Measurements from ENCODE around the gene GFM2.

The GFM2 gene

DNA sequence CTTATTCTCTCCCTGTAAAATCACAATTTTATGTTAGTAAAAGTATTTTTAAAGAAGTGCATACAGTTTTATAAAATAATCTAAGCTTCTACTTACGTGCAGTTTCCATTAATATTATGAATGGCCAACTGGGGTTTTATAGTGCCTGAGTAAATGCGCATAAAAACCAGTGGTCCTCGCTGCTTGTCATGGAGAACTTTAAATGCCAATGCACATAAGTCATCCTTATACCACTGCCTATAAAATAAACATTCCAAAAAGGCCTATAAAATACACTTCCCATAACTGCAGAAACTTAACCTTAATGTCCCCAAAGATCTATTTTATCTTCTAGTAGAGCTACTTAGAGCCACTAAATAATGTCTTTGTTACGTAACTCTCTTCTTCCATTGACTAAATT, 28.5 kb downstream of the GFM2 start:
- no peaks in the 10 kb centered on the region for H3K4me1 Mint-ChIP-seq
- no peaks in the 10 kb centered on the region for H3K27me3 Mint-ChIP-seq (ENCODE audit: low read depth)
- peaks cover 40% of the 10 kb centered on the region for H3K36me3 Mint-ChIP-seq (ENCODE audit: low read depth)
- no peak overlapping the region for H3K4me3 Mint-ChIP-seq
- TF ChIP-seq, protein P1, sequence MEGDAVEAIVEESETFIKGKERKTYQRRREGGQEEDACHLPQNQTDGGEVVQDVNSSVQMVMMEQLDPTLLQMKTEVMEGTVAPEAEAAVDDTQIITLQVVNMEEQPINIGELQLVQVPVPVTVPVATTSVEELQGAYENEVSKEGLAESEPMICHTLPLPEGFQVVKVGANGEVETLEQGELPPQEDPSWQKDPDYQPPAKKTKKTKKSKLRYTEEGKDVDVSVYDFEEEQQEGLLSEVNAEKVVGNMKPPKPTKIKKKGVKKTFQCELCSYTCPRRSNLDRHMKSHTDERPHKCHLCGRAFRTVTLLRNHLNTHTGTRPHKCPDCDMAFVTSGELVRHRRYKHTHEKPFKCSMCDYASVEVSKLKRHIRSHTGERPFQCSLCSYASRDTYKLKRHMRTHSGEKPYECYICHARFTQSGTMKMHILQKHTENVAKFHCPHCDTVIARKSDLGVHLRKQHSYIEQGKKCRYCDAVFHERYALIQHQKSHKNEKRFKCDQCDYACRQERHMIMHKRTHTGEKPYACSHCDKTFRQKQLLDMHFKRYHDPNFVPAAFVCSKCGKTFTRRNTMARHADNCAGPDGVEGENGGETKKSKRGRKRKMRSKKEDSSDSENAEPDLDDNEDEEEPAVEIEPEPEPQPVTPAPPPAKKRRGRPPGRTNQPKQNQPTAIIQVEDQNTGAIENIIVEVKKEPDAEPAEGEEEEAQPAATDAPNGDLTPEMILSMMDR (IDR thresholded peaks at IDR 0.05; ENCODE audit: unreplicated experiment in 3 of 3), result no peak
- H3K9me3 Mint-ChIP-seq, result no peaks in the 10 kb centered on the region
- H3K27ac Mint-ChIP-seq, result no peak overlapping the region

DNA sequence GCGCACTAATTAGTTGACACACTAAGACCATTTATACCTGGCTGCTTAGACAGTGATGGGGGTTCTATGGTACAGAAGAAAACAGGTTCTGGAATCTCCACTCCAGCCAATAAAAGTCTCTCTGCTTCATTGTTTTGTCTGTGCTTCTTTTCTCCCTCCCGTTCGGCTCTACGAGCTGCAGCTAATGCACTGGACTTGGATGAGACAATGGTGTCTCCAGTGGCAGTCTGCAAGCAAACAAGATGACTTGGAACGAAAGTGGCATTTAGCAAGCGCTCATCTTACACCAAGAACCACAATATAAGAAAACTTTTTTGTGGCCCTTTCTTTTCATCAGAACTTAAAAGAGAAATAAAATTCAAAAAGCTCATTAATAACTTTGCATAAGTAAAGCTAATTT, 30.2 kb downstream of the GFM2 start:
- Mint-ChIP-seq H3K27me3 (ENCODE audit: low read depth) (no peaks in the 10 kb centered on the region), H3K27ac (no peak overlapping the region), H3K9me3 (no peaks in the 10 kb centered on the region), H3K36me3 (ENCODE audit: low read depth) (peaks cover 46% of the 10 kb centered on the region), H3K4me1 (no peaks in the 10 kb centered on the region), H3K4me3 (no peak overlapping the region)
- TF ChIP-seq, protein P1 (IDR thresholded peaks at IDR 0.05; ENCODE audit: unreplicated experiment in 3 of 3), result no peak

- Mint-ChIP-seq H3K9me3 (no peaks in the 10 kb centered on the region), H3K4me3 (no peak overlapping the region), H3K36me3 (ENCODE audit: low read depth) (peaks cover 33% of the 10 kb centered on the region), H3K4me1 (no peaks in the 10 kb centered on the region), H3K27me3 (ENCODE audit: low read depth) (no peaks in the 10 kb centered on the region), H3K27ac (no peak overlapping the region)
- TF ChIP-seq, protein P1 (IDR thresholded peaks at IDR 0.05; ENCODE audit: unreplicated experiment in 3 of 3), result no peak
These were observed 41.6 kb downstream of the GFM2 start for GRCh38 chr5:74725331-74725730.

- Mint-ChIP-seq H3K36me3 (ENCODE audit: low read depth) (peaks cover 41% of the 10 kb centered on the region), H3K4me1 (no peaks in the 10 kb centered on the region), H3K27ac (no peak overlapping the region), H3K27me3 (ENCODE audit: low read depth) (no peaks in the 10 kb centered on the region), H3K4me3 (no peak overlapping the region), H3K9me3 (no peaks in the 10 kb centered on the region)
- TF ChIP-seq, protein P1 (IDR thresholded peaks at IDR 0.05; ENCODE audit: unreplicated experiment in 3 of 3), result no peak
These were observed 44.6 kb downstream of the GFM2 start for GRCh38 chr5:74722271-74722670.

DNA sequence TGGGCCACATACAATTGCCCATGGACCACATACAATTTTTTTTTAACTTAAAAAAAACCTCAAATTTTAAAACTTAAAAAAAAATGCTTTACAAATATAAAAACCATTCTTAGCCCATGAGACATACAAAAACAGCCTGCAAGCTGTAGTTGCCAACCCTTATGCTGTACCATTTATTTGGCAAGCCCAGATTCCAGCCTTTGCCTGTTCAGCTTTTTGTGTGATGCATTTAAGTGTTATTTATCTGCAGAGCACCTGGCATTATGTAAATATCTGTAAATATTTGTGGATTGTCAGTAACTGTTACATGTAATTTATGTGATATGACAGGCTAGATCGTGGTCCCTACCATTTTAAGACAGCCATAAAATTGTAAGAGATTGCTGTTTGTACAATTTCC, 49.3 kb downstream of the GFM2 start:
- Mint-ChIP-seq H3K27me3 (ENCODE audit: low read depth) (no peaks in the 10 kb centered on the region), H3K27ac (no peak overlapping the region), H3K4me3 (no peak overlapping the region), H3K4me1 (no peaks in the 10 kb centered on the region), H3K36me3 (ENCODE audit: low read depth) (peaks cover 33% of the 10 kb centered on the region), H3K9me3 (peaks cover under 1% of the 10 kb centered on the region)
- TF ChIP-seq, protein P1 (IDR thresholded peaks at IDR 0.05; ENCODE audit: unreplicated experiment in 3 of 3), result no peak

DNA sequence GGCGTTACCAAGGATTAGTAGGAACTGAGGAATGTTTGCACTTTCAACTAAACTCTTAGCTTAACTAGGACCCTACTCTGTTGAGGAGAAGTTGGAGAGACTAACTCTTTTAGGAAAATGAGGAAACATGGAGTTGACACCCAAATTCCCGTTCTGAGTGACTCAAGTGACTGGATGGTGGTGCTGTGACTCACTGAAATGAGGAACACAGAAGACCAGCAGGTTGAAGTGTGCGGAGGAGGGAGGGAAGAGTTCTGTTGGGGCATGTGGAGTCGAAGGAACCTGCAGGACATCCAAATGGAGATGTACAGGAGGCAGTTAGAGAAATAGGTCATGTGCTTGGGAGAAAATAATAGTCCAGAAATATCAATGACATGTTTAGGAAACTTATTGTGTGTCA, 73.7 kb downstream of the GFM2 start:
- H3K4me3 Mint-ChIP-seq, result no peak overlapping the region
- peaks cover 16% of the 10 kb centered on the region for H3K36me3 Mint-ChIP-seq (ENCODE audit: low read depth)
- no peaks in the 10 kb centered on the region for H3K4me1 Mint-ChIP-seq
- TF ChIP-seq, protein P1 (IDR thresholded peaks at IDR 0.05; ENCODE audit: unreplicated experiment in 3 of 3), result no peak
- H3K9me3 Mint-ChIP-seq, result no peaks in the 10 kb centered on the region
- no peaks in the 10 kb centered on the region for H3K27me3 Mint-ChIP-seq (ENCODE audit: low read depth)
- no peak overlapping the region for H3K27ac Mint-ChIP-seq
